Chondrocyte (in vitro differentiated cells): ENCODE data around the gene SOCS6. TPM values are rescaled to one million over a fixed set of nuclear protein-coding genes. Genes with fewer than 3 reads are reported as not detected.

Experiments
- DNase-seq: peaks from one replicate; pipeline ENCODE4 v3.0.0; 2021; ENCODE audit warnings: mixed read lengths, low spot score
- H3K27ac Mint-ChIP-seq: one replicate; pipeline ENCODE4 v1.8.0; 2021; ENCODE audit warnings: mild to moderate bottlenecking, moderate library complexity, mixed read lengths; ENCODE audit not compliant: unreplicated experiment
- H3K27me3 Mint-ChIP-seq: 2 replicates; pipeline ENCODE4 v1.8.0; 2021; ENCODE audit warnings: low read depth, mixed read lengths
- H3K36me3 Mint-ChIP-seq: 2 replicates; pipeline ENCODE4 v1.8.0; 2021; ENCODE audit warnings: low read depth, mixed read lengths
- H3K4me1 Mint-ChIP-seq: 2 replicates; pipeline ENCODE4 v1.8.0; 2021; ENCODE audit warnings: low read depth, mild to moderate bottlenecking, mixed read lengths
- H3K4me3 Mint-ChIP-seq: one replicate; pipeline ENCODE4 v1.8.0; 2021; ENCODE audit warnings: mild to moderate bottlenecking, moderate library complexity, mixed read lengths; ENCODE audit not compliant: unreplicated experiment
- H3K9me3 Mint-ChIP-seq: 2 replicates; pipeline ENCODE4 v1.8.0; 2021; ENCODE audit warnings: low read depth, mixed read lengths
- CTCF ChIP-seq: fragments of 200-600 bp; sonication (generic); IDR thresholded peaks from 2 replicates; pipeline ENCODE4 v1.5.0; 2021; ENCODE audit warnings: antibody characterized with exemption, mild to moderate bottlenecking, moderate library complexity
- total RNA-seq: library from RNA; stranded (reverse); gene quantifications from 3 replicates; pipeline ENCODE4 v1.2.1, GENCODE V29; 2021

SOCS6 gene
- total RNA-seq, 1 donor from 2014 or later, result 18.5 TPM

GRCh38 chr18:70377317-70377799, 88.5 kb downstream of the SOCS6 start:
- no peak for DNase-seq
- H3K27ac Mint-ChIP-seq, result peak overlapping the region; percentile 72

GRCh38 chr18:70377857-70378701, 89.2 kb downstream of the SOCS6 start:
- Mint-ChIP-seq H3K4me3 (no peak overlapping the region), H3K36me3 (no peaks in the 10 kb centered on the region), H3K9me3 (no peaks in the 10 kb centered on the region), H3K4me1 (peaks cover 29% of the 10 kb centered on the region), H3K27ac (no peak overlapping the region), H3K27me3 (no peaks in the 10 kb centered on the region)
- TF ChIP-seq CTCF, result no peak
- DNase-seq, result no peak

More at GRCh38 chr18:70377317-70377799, 88.5 kb downstream of the SOCS6 start:
- H3K27me3 Mint-ChIP-seq, result no peaks in the 10 kb centered on the region
- no peaks in the 10 kb centered on the region for H3K9me3 Mint-ChIP-seq
- H3K4me3 Mint-ChIP-seq, result no peak overlapping the region
- no peak for TF ChIP-seq CTCF
- H3K4me1 Mint-ChIP-seq, result peaks cover 33% of the 10 kb centered on the region
- H3K36me3 Mint-ChIP-seq, result no peaks in the 10 kb centered on the region

Other genes starting within 250 kb of the SOCS6 start
- gene RTTN, start 83.4 kb upstream of the SOCS6 start, total RNA-seq, result 4.8 to 14.4 TPM (median 6.6 TPM) in 3 replicates